Urinary bladder (tissue), 4 donors: ENCODE measurements around the gene SI. TPM values are rescaled to one million over a fixed set of nuclear protein-coding genes. Genes with fewer than 3 reads are reported as not detected.
"Not testable (repeated sequence)": the region's sequence is repeated elsewhere in the genome, so short reads cannot be mapped to it uniquely, and the experiment has no call there.

ENCODE experiments used
- DNase-seq: peaks from one replicate; pipeline ENCODE4 v3.0.0-alpha.2; 2015; ENCODE audit errors: extremely low spot score
- H3K27ac ChIP-seq: one replicate; pipeline ENCODE4 v1.5.1; 2013; ENCODE audit warnings: low read depth, mild to moderate bottlenecking, moderate library complexity
- H3K36me3 ChIP-seq: one replicate; pipeline ENCODE4 v1.6.1; 2013; ENCODE audit warnings: mild to moderate bottlenecking, moderate library complexity; ENCODE audit not compliant: insufficient read depth
- H3K4me1 ChIP-seq: one replicate; pipeline ENCODE4 v1.6.1; 2013; ENCODE audit warnings: mild to moderate bottlenecking, moderate library complexity; ENCODE audit not compliant: insufficient read depth
- H3K4me3 ChIP-seq: one replicate; pipeline ENCODE4 v1.5.1; 2013; ENCODE audit warnings: low read depth, low read length
- WGBS: extraction: QIAGEN DNeasy Blood & Tissue Kit; methylation state at CpG from one replicate; pipeline ENCODE4 v1.1.7; 2013; 5-methylcytosine and 5-hydroxymethylcytosine counted together
- polyA plus RNA-seq: library from polyadenylated mRNA; stranded (reverse); fragments of 200-250 nt; gene quantifications from one replicate; pipeline ENCODE4 v1.2.3, GENCODE V29; 2013
- total RNA-seq: library from RNA; depleted of rRNA; stranded (reverse); fragments of >200 nt; gene quantifications from one replicate; pipeline ENCODE4 v1.2.3, GENCODE V29; 2014
- donor health status: healthy with polysubstance abuse.
- donor health status: healthy.

The SI gene
- total RNA-seq (not detected), polyA plus RNA-seq (not detected)

- no peaks in the 10 kb centered on the region for H3K4me1 ChIP-seq
- H3K4me3 ChIP-seq = no peak within 1 kb of the TSS
- H3K36me3 ChIP-seq = no peaks in the 10 kb centered on the region
- H3K27ac ChIP-seq = no peak within 1 kb of the TSS
- no peak for DNase-seq
Observed at GRCh38 chr3:165078293-165078692, at the start of gene SI. Gene SI (minus strand): TSS chr3:165078496. CDS start chr3:165076012, 2,484 bp downstream.

- no peak overlapping the region for H3K4me3 ChIP-seq
- H3K36me3 ChIP-seq = no peaks in the 10 kb centered on the region
- no peaks in the 10 kb centered on the region for H3K4me1 ChIP-seq
- no peak overlapping the region for H3K27ac ChIP-seq
- no peak for DNase-seq
Observed at GRCh38 chr3:165125836-165126235, 47.5 kb upstream of the SI start.

- H3K4me1 ChIP-seq = no peaks in the 10 kb centered on the region
- WGBS = 60% methylated on average over 1 of the region's 1 CpG
- H3K27ac ChIP-seq = no peak overlapping the region
- no peak for DNase-seq
- H3K4me3 ChIP-seq = no peak overlapping the region
- no peaks in the 10 kb centered on the region for H3K36me3 ChIP-seq
Observed at GRCh38 chr3:165111401-165111800, 33.1 kb upstream of the SI start.

- no peak for DNase-seq
- Histone ChIP-seq H3K36me3 (no peaks in the 10 kb centered on the region), H3K27ac (no peak overlapping the region), H3K4me3 (no peak overlapping the region), H3K4me1 (no peaks in the 10 kb centered on the region)
- 49% methylated on average over 1 of the region's 1 CpG for WGBS
Observed at GRCh38 chr3:165103616-165104015, 25.3 kb upstream of the SI start.

- DNase-seq = no peak
- H3K4me1 ChIP-seq = no peaks in the 10 kb centered on the region
- no peaks in the 10 kb centered on the region for H3K36me3 ChIP-seq
Observed at GRCh38 chr3:165082650-165083049, 4.4 kb upstream of the SI start.

GRCh38 chr3:165081183-165081582, 2.9 kb upstream of the SI start:
- no peak overlapping the region for H3K4me3 ChIP-seq
- H3K4me1 ChIP-seq = no peaks in the 10 kb centered on the region
- no peak for DNase-seq
- WGBS = 61% methylated on average over 1 of the region's 1 CpG
- no peak overlapping the region for H3K27ac ChIP-seq
- H3K36me3 ChIP-seq = no peaks in the 10 kb centered on the region

More at GRCh38 chr3:165082650-165083049, 4.4 kb upstream of the SI start:
- Histone ChIP-seq H3K4me3 (no peak overlapping the region), H3K27ac (no peak overlapping the region)

GRCh38 chr3:165075695-165076094, 2.6 kb downstream of the SI start:
- no peaks in the 10 kb centered on the region for H3K36me3 ChIP-seq
- DNase-seq = no peak
- 60% methylated on average over 1 of the region's 1 CpG for WGBS
- no peaks in the 10 kb centered on the region for H3K4me1 ChIP-seq
- no peak overlapping the region for H3K4me3 ChIP-seq
- H3K27ac ChIP-seq = no peak overlapping the region

GRCh38 chr3:165070682-165071081, 7.6 kb downstream of the SI start:
- Histone ChIP-seq H3K4me1 (no peaks in the 10 kb centered on the region), H3K27ac (no peak overlapping the region), H3K4me3 (no peak overlapping the region), H3K36me3 (no peaks in the 10 kb centered on the region)
- WGBS = 74% methylated on average over 6 of the region's 6 CpGs
- no peak for DNase-seq

- H3K27ac ChIP-seq = no peak overlapping the region
- WGBS = 92% methylated on average over 2 of the region's 2 CpGs
- no peak overlapping the region for H3K4me3 ChIP-seq
- no peak for DNase-seq
- H3K4me1 ChIP-seq = no peaks in the 10 kb centered on the region
- no peaks in the 10 kb centered on the region for H3K36me3 ChIP-seq
Observed at GRCh38 chr3:165056510-165056909, 21.8 kb downstream of the SI start.

GRCh38 chr3:165040186-165040585, 38.1 kb downstream of the SI start:
- no peaks in the 10 kb centered on the region for H3K4me1 ChIP-seq
- no peak overlapping the region for H3K27ac ChIP-seq
- 91% methylated on average over 1 of the region's 1 CpG for WGBS
- no peak overlapping the region for H3K4me3 ChIP-seq
- no peaks in the 10 kb centered on the region for H3K36me3 ChIP-seq
- DNase-seq = no peak

GRCh38 chr3:165011557-165011956, 66.7 kb downstream of the SI start:
- no peak overlapping the region for H3K27ac ChIP-seq
- no peaks in the 10 kb centered on the region for H3K36me3 ChIP-seq
- H3K4me3 ChIP-seq = no peak overlapping the region
- H3K4me1 ChIP-seq = no peaks in the 10 kb centered on the region
- no peak for DNase-seq
- WGBS = 94% methylated on average over 3 of the region's 3 CpGs

- WGBS = 87% methylated on average over 1 of the region's 1 CpG
- no peak for DNase-seq
- Histone ChIP-seq H3K36me3 (no peaks in the 10 kb centered on the region), H3K27ac (no peak overlapping the region), H3K4me3 (no peak overlapping the region), H3K4me1 (no peaks in the 10 kb centered on the region)
Observed at GRCh38 chr3:164984947-164985346, 93.3 kb downstream of the SI start.

GRCh38 chr3:164962610-164963009, 115.7 kb downstream of the SI start:
- WGBS = 81% methylated on average over 6 of the region's 6 CpGs
- no peak overlapping the region for H3K4me3 ChIP-seq
- no peaks in the 10 kb centered on the region for H3K36me3 ChIP-seq
- no peaks in the 10 kb centered on the region for H3K4me1 ChIP-seq
- H3K27ac ChIP-seq = no peak overlapping the region
- DNase-seq = no peak

- DNase-seq = no peak
- Histone ChIP-seq H3K4me1 (no peaks in the 10 kb centered on the region), H3K36me3 (no peaks in the 10 kb centered on the region), H3K4me3 (no peak overlapping the region), H3K27ac (no peak overlapping the region)
- WGBS = 88% methylated on average over 3 of the region's 3 CpGs
Observed at GRCh38 chr3:164952966-164953365, 125.3 kb downstream of the SI start.

- WGBS = 87% methylated on average over 7 of the region's 7 CpGs
- H3K4me1 ChIP-seq, H3K27ac ChIP-seq, DNase-seq, H3K4me3 ChIP-seq, H3K36me3 ChIP-seq: not testable (repeated sequence)
Observed at GRCh38 chr3:164951403-164951802, 126.9 kb downstream of the SI start.
